ENCODE measurements around the gene ANKRD11. TPM values are rescaled to one million over a fixed set of nuclear protein-coding genes. Genes with fewer than 3 reads are reported as not detected.
A peak's percentile ranks its signal among the peaks of the same experiment; 100 is the strongest.

The ANKRD11 gene
- total RNA-seq, 1 donor: 97.4 TPM

- peaks cover 82% of the 10 kb centered on the region for H4K20me1 ChIP-seq (ENCODE audit: insufficient read depth, low read length)
- no peak overlapping the region for H3K4me3 ChIP-seq (ENCODE audit: insufficient read depth, low read length)
- H3K36me3 ChIP-seq (ENCODE audit: insufficient read depth, low read length): no peaks in the 10 kb centered on the region
- H3K27ac ChIP-seq (ENCODE audit: low read depth, low read length): no peak overlapping the region
- peak; percentile 66 for DNase-seq (ENCODE audit: insufficient read length, low spot score, missing footprints)
- H3K9me3 ChIP-seq (ENCODE audit: low read depth, low read length): no peaks in the 10 kb centered on the region
- no peaks in the 10 kb centered on the region for H3K27me3 ChIP-seq (ENCODE audit: insufficient read depth, low read length)
- no peak overlapping the region for H2AFZ ChIP-seq (ENCODE audit: low read length)
- peaks cover 99% of the 10 kb centered on the region for H3K79me2 ChIP-seq (ENCODE audit: insufficient read depth, low read length)
- TF ChIP-seq CTCF (IDR thresholded peaks at IDR 0.05; ENCODE audit: extremely low read depth, low read depth, low read length): no peak
- H3K4me2 ChIP-seq (ENCODE audit: insufficient read depth, low read length): no peak overlapping the region
- peaks cover 18% of the 10 kb centered on the region for H3K4me1 ChIP-seq (ENCODE audit: insufficient read depth, low read length)
These were observed 148.4 kb downstream of the ANKRD11 start for GRCh38 chr16:89341697-89342694.

- no peak for TF ChIP-seq CTCF (IDR thresholded peaks at IDR 0.05; ENCODE audit: extremely low read depth, low read depth, low read length)
- no peak overlapping the region for H2AFZ ChIP-seq (ENCODE audit: low read length)
- peaks cover 18% of the 10 kb centered on the region for H3K4me1 ChIP-seq (ENCODE audit: insufficient read depth, low read length)
- no peak for DNase-seq (ENCODE audit: insufficient read length, low spot score, missing footprints)
- H3K4me2 ChIP-seq (ENCODE audit: insufficient read depth, low read length): no peak overlapping the region
- no peaks in the 10 kb centered on the region for H3K36me3 ChIP-seq (ENCODE audit: insufficient read depth, low read length)
- H3K79me2 ChIP-seq (ENCODE audit: insufficient read depth, low read length): peaks cover 99% of the 10 kb centered on the region
- H4K20me1 ChIP-seq (ENCODE audit: insufficient read depth, low read length): peaks cover 82% of the 10 kb centered on the region
- H3K4me3 ChIP-seq (ENCODE audit: insufficient read depth, low read length): no peak overlapping the region
- H3K27ac ChIP-seq (ENCODE audit: low read depth, low read length): no peak overlapping the region
- no peaks in the 10 kb centered on the region for H3K27me3 ChIP-seq (ENCODE audit: insufficient read depth, low read length)
- no peaks in the 10 kb centered on the region for H3K9me3 ChIP-seq (ENCODE audit: low read depth, low read length)
These were observed 149.1 kb downstream of the ANKRD11 start for GRCh38 chr16:89341279-89341678.

GRCh38 chr16:89338863-89339262 is 151.5 kb downstream of the ANKRD11 start:
- peaks cover 86% of the 10 kb centered on the region for H4K20me1 ChIP-seq (ENCODE audit: insufficient read depth, low read length)
- no peak for TF ChIP-seq CTCF (IDR thresholded peaks at IDR 0.05; ENCODE audit: extremely low read depth, low read depth, low read length)
- DNase-seq (ENCODE audit: insufficient read length, low spot score, missing footprints): peak; percentile 67

GRCh38 chr16:89337965-89338364 is 152.4 kb downstream of the ANKRD11 start:
- no peak for TF ChIP-seq CTCF (IDR thresholded peaks at IDR 0.05; ENCODE audit: extremely low read depth, low read depth, low read length)
- peaks cover 79% of the 10 kb centered on the region for H4K20me1 ChIP-seq (ENCODE audit: insufficient read depth, low read length)

More at GRCh38 chr16:89338863-89339262, 151.5 kb downstream of the ANKRD11 start:
- H3K27me3 ChIP-seq (ENCODE audit: insufficient read depth, low read length): no peaks in the 10 kb centered on the region
- peaks cover 99% of the 10 kb centered on the region for H3K79me2 ChIP-seq (ENCODE audit: insufficient read depth, low read length)
- no peak overlapping the region for H3K27ac ChIP-seq (ENCODE audit: low read depth, low read length)
- H3K36me3 ChIP-seq (ENCODE audit: insufficient read depth, low read length): no peaks in the 10 kb centered on the region
- no peak overlapping the region for H3K4me3 ChIP-seq (ENCODE audit: insufficient read depth, low read length)
- H2AFZ ChIP-seq (ENCODE audit: low read length): no peak overlapping the region
- H3K9me3 ChIP-seq (ENCODE audit: low read depth, low read length): no peaks in the 10 kb centered on the region
- H3K4me1 ChIP-seq (ENCODE audit: insufficient read depth, low read length): peaks cover 9% of the 10 kb centered on the region
- H3K4me2 ChIP-seq (ENCODE audit: insufficient read depth, low read length): no peak overlapping the region

More at GRCh38 chr16:89337965-89338364, 152.4 kb downstream of the ANKRD11 start:
- no peak overlapping the region for H3K4me3 ChIP-seq (ENCODE audit: insufficient read depth, low read length)
- H3K36me3 ChIP-seq (ENCODE audit: insufficient read depth, low read length): no peaks in the 10 kb centered on the region
- no peaks in the 10 kb centered on the region for H3K27me3 ChIP-seq (ENCODE audit: insufficient read depth, low read length)
- H3K4me1 ChIP-seq (ENCODE audit: insufficient read depth, low read length): peaks cover 15% of the 10 kb centered on the region
- no peak overlapping the region for H3K4me2 ChIP-seq (ENCODE audit: insufficient read depth, low read length)
- peaks cover 98% of the 10 kb centered on the region for H3K79me2 ChIP-seq (ENCODE audit: insufficient read depth, low read length)
- no peak overlapping the region for H3K27ac ChIP-seq (ENCODE audit: low read depth, low read length)
- peak; percentile 34 for DNase-seq (ENCODE audit: insufficient read length, low spot score, missing footprints)
- H3K9me3 ChIP-seq (ENCODE audit: low read depth, low read length): no peaks in the 10 kb centered on the region
- H2AFZ ChIP-seq (ENCODE audit: low read length): no peak overlapping the region
